DMS114 treated with DMSO at 0.1 percent for 48 hours (cell line): ENCODE results near the gene IFT80.
"Not testable (repeated sequence)": the region's sequence is repeated elsewhere in the genome, so short reads cannot be mapped to it uniquely, and the experiment has no call there.

Source experiments
- DNase-seq: peaks from one replicate; lab custom pipeline; 2025; ENCODE audit not compliant: unreplicated experiment; lab: John Stamatoyannopoulos, UW

IFT80 gene

DNA sequence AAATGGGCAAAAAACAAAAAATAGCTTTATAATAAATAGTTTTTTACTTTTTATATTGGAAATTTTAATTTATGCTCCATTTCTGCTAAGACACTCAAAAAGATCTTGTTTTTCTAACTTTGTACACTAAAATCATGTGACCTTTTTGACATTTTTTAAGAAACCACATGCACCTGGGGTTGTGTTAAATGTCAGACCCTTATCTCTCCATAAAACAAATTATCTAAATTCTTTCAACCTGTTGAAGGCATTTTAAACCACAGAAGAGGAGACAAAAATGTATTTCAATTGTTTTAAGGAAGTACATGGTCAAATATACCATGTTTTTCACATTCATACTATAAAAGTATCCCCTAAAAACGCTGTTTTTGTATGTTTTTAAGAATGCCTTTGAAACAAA lies 29.2 kb downstream of the IFT80 start:
- DNase-seq: no peak

- DNase-seq: no peak
These were observed 30.2 kb downstream of the IFT80 start for GRCh38 chr3:160368804-160369203.

- no peak for DNase-seq
These were observed 33.0 kb downstream of the IFT80 start for GRCh38 chr3:160365869-160366522.

- DNase-seq: not testable (repeated sequence)
These were observed 36.1 kb downstream of the IFT80 start for GRCh38 chr3:160362896-160363295.

GRCh38 chr3:160355826-160356225 lies 43.2 kb downstream of the IFT80 start:
- DNase-seq: no peak

DNA sequence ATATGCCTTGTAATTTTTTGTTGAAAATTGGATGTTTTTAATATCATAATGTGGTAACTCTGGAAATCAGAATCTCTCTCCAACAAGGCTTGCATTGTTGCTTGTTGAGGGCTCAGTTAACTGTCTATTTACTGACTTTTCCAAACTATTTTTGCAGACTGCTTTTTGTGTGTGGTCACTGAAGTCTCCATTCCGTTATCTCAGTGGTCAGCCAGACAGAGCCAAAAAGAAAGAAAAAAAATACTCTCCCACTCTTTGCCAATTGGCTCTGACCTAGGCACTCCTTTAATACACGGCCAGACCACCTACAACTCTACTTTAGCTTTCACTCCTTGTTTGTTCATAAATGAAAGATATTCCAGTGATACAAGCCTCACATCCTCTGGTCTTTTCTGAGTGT lies 52.5 kb downstream of the IFT80 start:
- DNase-seq: no peak

- DNase-seq: peak; percentile 8
These were observed 55.9 kb downstream of the IFT80 start for GRCh38 chr3:160343132-160343531.

- no peak for DNase-seq
These were observed 58.7 kb downstream of the IFT80 start for GRCh38 chr3:160340351-160340750.

- DNase-seq: no peak
These were observed 67.7 kb downstream of the IFT80 start for GRCh38 chr3:160331127-160331937.

- no peak for DNase-seq
These were observed 68.3 kb downstream of the IFT80 start for GRCh38 chr3:160330690-160331089.

DNA sequence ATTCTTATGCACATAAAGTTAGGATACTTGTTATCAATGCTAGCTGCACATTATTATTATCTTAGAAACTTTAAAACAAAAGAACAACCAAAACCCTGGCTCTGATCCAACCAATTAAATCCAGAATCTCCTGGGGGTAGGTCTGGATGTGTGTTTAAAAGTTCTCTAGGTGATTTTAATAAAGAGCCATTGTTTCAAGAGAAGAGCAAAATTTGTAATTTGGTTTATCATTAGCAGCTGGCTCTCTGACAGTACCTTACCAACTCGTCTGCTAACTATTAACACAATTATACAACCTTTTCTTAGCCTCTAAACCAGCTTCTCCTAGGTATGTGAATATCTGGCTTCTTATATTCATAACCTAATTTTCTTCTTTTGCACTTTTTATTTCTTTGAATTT lies 68.9 kb downstream of the IFT80 start:
- DNase-seq: no peak

DNA sequence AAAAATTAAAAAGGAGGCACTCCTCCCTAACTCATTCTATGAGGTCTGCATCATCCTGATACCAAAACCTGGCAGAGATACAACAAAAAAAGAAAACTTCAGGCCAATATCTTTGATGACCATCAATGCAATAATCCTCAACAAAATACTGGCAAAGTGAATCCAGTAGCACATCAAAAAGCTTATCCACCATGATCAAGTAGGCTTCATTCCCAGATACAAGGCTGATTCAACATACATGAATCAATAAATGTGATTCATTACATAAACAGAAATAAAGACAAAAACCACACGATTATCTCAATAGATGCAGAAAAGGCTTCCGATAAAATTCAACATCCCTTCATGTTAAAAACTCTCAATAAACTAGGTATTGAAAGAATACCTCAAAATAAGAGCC lies 72.7 kb downstream of the IFT80 start:
- DNase-seq: not testable (repeated sequence)

- not testable (repeated sequence) for DNase-seq
These were observed 77.2 kb downstream of the IFT80 start for GRCh38 chr3:160321821-160322220.

GRCh38 chr3:160319322-160319721 lies 79.7 kb downstream of the IFT80 start:
- DNase-seq: no peak

DNA sequence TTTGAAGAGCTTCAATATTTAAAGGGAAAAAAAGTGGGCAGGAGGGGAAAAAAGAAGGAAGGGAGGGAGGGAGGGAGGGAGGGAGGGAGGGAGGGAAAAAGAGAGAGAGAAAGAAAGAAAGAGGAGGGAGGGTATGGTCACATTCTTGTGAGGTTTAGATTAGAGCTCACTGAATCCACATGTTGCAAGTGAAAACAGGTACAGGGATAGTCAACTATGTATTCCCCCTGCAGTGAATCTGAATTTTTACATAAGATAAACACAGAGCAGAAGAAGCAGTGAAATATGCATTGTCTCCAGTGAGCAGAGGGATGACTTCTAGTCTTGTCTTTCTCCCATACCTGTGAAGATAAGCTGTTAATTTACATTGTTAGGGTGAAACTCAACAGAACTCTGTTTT lies 84.0 kb downstream of the IFT80 start:
- DNase-seq: no peak

DNA sequence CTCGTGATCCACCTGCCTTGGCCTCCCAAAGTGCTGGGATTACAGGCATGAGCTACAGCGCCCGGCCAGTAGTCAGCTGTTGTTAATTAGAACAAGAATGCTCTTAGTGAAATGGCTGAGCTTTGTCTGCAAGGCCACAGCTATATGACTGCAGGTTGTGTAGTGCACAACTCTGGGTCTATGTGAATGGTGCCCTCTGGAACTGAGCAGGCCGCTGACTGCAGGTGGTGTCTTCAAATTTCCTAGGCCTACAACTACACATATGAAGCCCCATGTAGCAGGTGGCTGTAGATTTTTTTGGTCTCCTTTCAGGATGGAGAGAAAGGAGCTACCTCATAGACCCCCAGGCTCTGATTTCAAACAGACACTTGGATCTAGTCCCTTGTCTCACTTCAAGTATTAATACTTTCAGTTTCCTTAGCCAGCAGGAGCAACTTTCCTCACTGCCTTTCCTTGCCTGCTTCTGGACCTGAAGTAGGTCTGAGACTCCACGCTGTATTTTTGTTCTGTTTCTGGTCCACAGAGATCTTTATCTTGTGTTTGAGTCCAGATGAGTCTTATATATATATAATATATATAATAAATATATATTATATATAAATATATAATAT lies 86.9 kb downstream of the IFT80 start:
- no peak for DNase-seq

- no peak for DNase-seq
These were observed 96.2 kb downstream of the IFT80 start for GRCh38 chr3:160302806-160303205.

GRCh38 chr3:160296591-160296990 lies 102.4 kb downstream of the IFT80 start:
- DNase-seq: no peak

GRCh38 chr3:160291909-160292299 lies 107.1 kb downstream of the IFT80 start:
- no peak for DNase-seq

- no peak for DNase-seq
These were observed 107.6 kb downstream of the IFT80 start for GRCh38 chr3:160291290-160291908.

DNA sequence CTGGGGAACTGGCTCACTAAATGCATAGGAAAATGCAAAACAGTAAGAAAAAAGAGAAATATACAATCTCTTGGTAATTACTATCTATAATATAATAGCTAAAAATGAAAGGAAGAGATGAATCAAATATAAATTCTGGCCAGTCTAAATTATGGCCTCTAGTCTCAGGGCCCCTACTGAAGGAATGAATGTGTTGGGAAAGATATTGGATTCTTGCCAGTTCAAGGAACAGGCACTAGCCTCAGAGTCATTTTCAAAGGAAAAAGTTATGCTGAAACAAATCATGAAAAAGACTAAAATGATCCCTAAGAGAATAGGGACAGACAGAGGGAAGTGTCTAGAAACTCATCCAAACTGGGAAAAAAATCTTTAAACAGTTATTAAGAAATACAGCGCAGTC lies 111.4 kb downstream of the IFT80 start:
- DNase-seq: no peak

DNA sequence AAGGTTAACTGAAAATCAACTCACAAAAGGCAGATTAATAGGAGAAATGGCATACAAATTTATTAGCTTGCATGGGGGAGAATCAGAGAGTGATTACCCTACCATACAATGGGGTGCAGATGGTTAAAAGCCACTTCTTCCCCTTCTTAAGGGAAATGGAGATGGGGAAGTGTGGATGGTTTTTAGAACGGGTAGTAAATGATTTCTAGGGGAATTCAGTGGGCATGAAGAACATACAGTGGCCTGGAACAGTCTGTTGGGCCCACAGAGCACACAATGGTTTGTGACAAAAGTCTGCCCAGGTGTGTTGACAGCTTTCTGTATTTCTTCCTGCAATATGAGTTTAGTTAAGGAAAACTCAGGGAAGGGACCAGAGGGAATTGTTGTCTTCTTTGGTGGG lies 112.8 kb downstream of the IFT80 start:
- DNase-seq: no peak
